K562 (cell line): ENCODE data around the gene IDI2. TPM values are rescaled to one million over a fixed set of nuclear protein-coding genes. Genes with fewer than 3 reads are reported as not detected.

Source experiments
- ATAC-seq: fragments of 200-7000 bp; cut with Tn5 transposase; 3 replicates; pipeline ENCODE4 v1.9.1; 2020; ENCODE audit warnings: moderate library complexity
- BruUV-seq: library from RNA; stranded (reverse); fragments of 400-500 nt; replicated peaks from 2 replicates; lab custom pipeline; 2021; lab: Mats Ljungman, UMichigan
- CTCF ChIA-PET: fragments of 300-600 bp; formaldehyde crosslinking; extraction: SDS; loops from one replicate; lab custom pipeline; 2021; ENCODE audit warnings: low intra/inter-chr PET ratio; lab: Yijun Ruan, JAX
- POLR2A ChIA-PET: fragments of 300-600, 350-650 bp; sonication (Branson Sonifier 250); formaldehyde crosslinking; extraction: SDS; loops from one replicate; lab custom pipeline; 2021; ENCODE audit warnings: antibody characterized with exemption, inconsistent platforms; lab: Yijun Ruan, JAX
- DNase-seq, 4 experiments: peaks; one replicate each; pipeline versions ENCODE4 v3.0.0 to v3.0.0-alpha.2; 2011 to 2018; ENCODE audit warnings: low spot score in 3 of 4, mixed read lengths in 3 of 4; ENCODE audit errors: extremely low read depth in 1 of 4
- FAIRE-seq: peaks from 2 replicates; lab custom pipeline; 2011; peaks lifted over from hg19 to GRCh38; lab: Jason Lieb, UNC
- H2AFZ ChIP-seq: 2 replicates; pipeline ENCODE4 v1.6.0; 2011; ENCODE audit warnings: low read depth, low read length, control low read depth, inconsistent platforms
- H3K27ac ChIP-seq: fragments of 200-600 bp; 3 replicates; pipeline ENCODE4 v1.8.0; 2011; ENCODE audit warnings: low read depth, mild to moderate bottlenecking, control low read depth, inconsistent platforms, low read length, moderate library complexity, mixed read lengths; ENCODE audit errors: extremely low read depth
- H3K27me3 ChIP-seq, 2 experiments: fragments of 300-600 bp in 1 of 2; 2 replicates in 1 of 2; 3 replicates in 1 of 2; pipeline versions ENCODE4 v1.6.0 to v1.8.0; 2011; ENCODE audit warnings: inconsistent platforms in 2 of 2, low read length in 2 of 2, mild to moderate bottlenecking in 1 of 2, mixed read lengths in 1 of 2, moderate library complexity in 1 of 2; ENCODE audit not compliant: control insufficient read depth in 2 of 2, insufficient read depth in 2 of 2
- H3K36me3 ChIP-seq: fragments of 300-600 bp; 3 replicates; pipeline ENCODE4 v1.8.0; 2011; ENCODE audit warnings: mild to moderate bottlenecking, low read length, inconsistent platforms; ENCODE audit not compliant: control insufficient read depth, insufficient read depth
- H3K4me1 ChIP-seq, 2 experiments: fragments of 200-600 bp in 1 of 2; replicated peaks in 1 of 2; 2 replicates in 1 of 2; 3 replicates in 1 of 2; pipeline versions ENCODE4 v1.5.1 to v1.8.0; 2011; ENCODE audit warnings: inconsistent platforms in 2 of 2, low read length in 2 of 2, mild to moderate bottlenecking in 1 of 2, mixed read lengths in 1 of 2, moderate library complexity in 1 of 2; ENCODE audit not compliant: control insufficient read depth in 2 of 2, insufficient read depth in 2 of 2
- H3K4me2 ChIP-seq: 2 replicates; pipeline ENCODE4 v1.6.1; 2011; ENCODE audit warnings: low read length, control low read depth, inconsistent platforms, mixed read lengths; ENCODE audit not compliant: insufficient read depth
- H3K4me3 ChIP-seq: fragments of 200-600 bp; sonication (generic), shearing (Covaris generic); 2 replicates; pipeline ENCODE4 v1.5.1; 2016; ENCODE audit warnings: control low read depth, inconsistent platforms
- H3K79me2 ChIP-seq: fragments of 200-600 bp; 3 replicates; pipeline ENCODE4 v1.8.0; 2011; ENCODE audit warnings: low read length, inconsistent platforms; ENCODE audit not compliant: control insufficient read depth, insufficient read depth
- H3K9ac ChIP-seq, 2 experiments: 2 replicates each; pipeline versions ENCODE4 v1.6.0 to v1.6.1; 2011; ENCODE audit warnings: low read depth in 2 of 2, low read length in 2 of 2, control low read depth in 1 of 2, inconsistent platforms in 1 of 2, mild to moderate bottlenecking in 1 of 2, mixed read lengths in 1 of 2; ENCODE audit not compliant: insufficient read depth in 1 of 2
- H3K9me1 ChIP-seq: one replicate; pipeline ENCODE4 v1.6.0; 2011; ENCODE audit warnings: inconsistent platforms, mild to moderate bottlenecking, low read length, moderate library complexity; ENCODE audit not compliant: control insufficient read depth, insufficient read depth
- H3K9me3 ChIP-seq: replicated peaks from 2 replicates; pipeline ENCODE4 v1.5.1; 2011; ENCODE audit warnings: low read depth, low read length, inconsistent platforms; ENCODE audit not compliant: control insufficient read depth, insufficient read depth
- H4K20me1 ChIP-seq: replicated peaks from 2 replicates; pipeline ENCODE4 v1.6.1; 2011; ENCODE audit warnings: low read length, inconsistent platforms, mixed read lengths; ENCODE audit not compliant: control insufficient read depth, insufficient read depth
- IRF2 ChIP-seq: sonication (generic); formaldehyde crosslinking; IDR thresholded peaks from 2 replicates; pipeline ENCODE4 v1.8.1; 2022; ENCODE audit warnings: mild to moderate bottlenecking, missing genetic modification reagents
- MCM2 ChIP-seq: fragments of 450-650 bp; IDR thresholded peaks from 2 replicates; pipeline ENCODE4 v1.6.1; 2017; ENCODE audit warnings: low read depth, mild to moderate bottlenecking
- MED1 ChIP-seq: sonication (generic); formaldehyde crosslinking; IDR thresholded peaks from 2 replicates; pipeline ENCODE4 v1.8.1; 2023; ENCODE audit warnings: missing genetic modification reagents, borderline replicate concordance
- MEF2A ChIP-seq: IDR thresholded peaks from 2 replicates; pipeline ENCODE4 v1.6.1; 2011; ENCODE audit warnings: low read depth, mild to moderate bottlenecking, low read length, moderate library complexity; ENCODE audit not compliant: control insufficient read depth
- MTF1 ChIP-seq: fragments of 250-450 bp; sonication (Bioruptor Pico); IDR thresholded peaks from 2 replicates; pipeline ENCODE4 v1.9.0; 2021; ENCODE audit warnings: moderate library complexity, mild to moderate bottlenecking, inconsistent platforms, borderline replicate concordance
- POLR2G ChIP-seq: fragments of 200-400 bp; formaldehyde crosslinking; IDR thresholded peaks from 2 replicates; pipeline ENCODE4 v1.6.1; 2017; ENCODE audit warnings: low read depth, mild to moderate bottlenecking, antibody characterized with exemption, low read length, moderate library complexity
- RBM14 ChIP-seq: fragments of 200-400 bp; formaldehyde crosslinking; IDR thresholded peaks from 2 replicates; pipeline ENCODE4 v1.6.1; 2018; ENCODE audit warnings: low read depth, mild to moderate bottlenecking, low read length, moderate library complexity, borderline replicate concordance; ENCODE audit not compliant: insufficient read depth
- WGBS: fragments of 100-300 bp; shearing (Covaris generic); methylation state at CpG from one replicate; pipeline ENCODE4 v1.1.6; 2016; ENCODE audit warnings: low coverage, mixed read lengths; ENCODE audit not compliant: insufficient coverage; ENCODE audit errors: missing lambda C conversion rate; 5-methylcytosine and 5-hydroxymethylcytosine counted together
- in situ Hi-C: fragments of 300-500 bp; cut with MboI; formaldehyde crosslinking; loops from 4 replicates; pipeline ENCODE4 v1.15.0; 2018; ENCODE audit warnings: inconsistent platforms, mixed read lengths
- intact Hi-C: fragments of 100-400 bp; cut with micrococcal nuclease; formaldehyde crosslinking; loops from 2 replicates; pipeline ENCODE4 v1.14.2; 2022
- polyA plus RNA-seq, 8 experiments: library from polyadenylated mRNA; depleted of rRNA in 4 of 8; stranded (reverse) in 5 of 8; unstranded in 3 of 8; fragments of >200 nt; fragmentation: Nextera tagmentation in 2 of 8; fragmentation: Illumina TruSeq in 1 of 8; extraction: Ambion mirVana in 2 of 8; extraction: Trizol in 1 of 8; gene quantifications; 2 replicates each; pipeline versions ENCODE4 v1.2.1 to v1.2.3, GENCODE V29; 2011 to 2014; ENCODE audit warnings: inconsistent platforms in 1 of 8, missing spikeins in 1 of 8
- total RNA-seq, 7 experiments: library from RNA; depleted of rRNA in 6 of 7; stranded (reverse); fragments of >200 nt in 6 of 7; fragmentation: Illumina TruSeq in 2 of 7; extraction: Trizol in 2 of 7; gene quantifications; 2 replicates each; pipeline versions ENCODE4 v1.2.1 to v1.2.3, GENCODE V29; 2011 to 2021; ENCODE audit warnings: low replicate concordance in 1 of 7
- TF ChIP-seq, protein P1 (sequence below): fragments of 450-650 bp; formaldehyde crosslinking; conservative IDR thresholded peaks from 2 replicates; pipeline ENCODE4 v1.4.0; 2022; ENCODE audit warnings: mild to moderate bottlenecking, missing genetic modification characterization

IDI2 gene
- total and polyA plus RNA-seq, 9 of the 15 experiments (the other 6 are each of a cell fraction or from before 2014, with no cell fraction given): not detected

GRCh38 chr10:1015688-1016087 is 10.0 kb downstream of the IDI2 start:
- in situ Hi-C loops (no loop called here), intact Hi-C loops (no loop called here)
- Histone ChIP-seq H4K20me1 (0 out of 2 replicates have a peak, but pooled peaks cover 5% of the 10 kb centered on the region), H3K9me3 (no peaks in the 10 kb centered on the region), H3K4me2 (no peak overlapping the region), H3K27ac (no peak overlapping the region), H3K4me1 (no peaks in the 10 kb centered on the region), H3K36me3 (peaks cover 88% of the 10 kb centered on the region), H3K9me1 (no peaks in the 10 kb centered on the region), H3K79me2 (peaks cover 4% of the 10 kb centered on the region; the same call in 1 of the 3 replicates), H3K27me3 (no peaks in the 10 kb centered on the region), H3K4me3 (no peak overlapping the region), H2AFZ (no peak overlapping the region), H3K9ac (peak overlapping the region in 1 of 2 experiments; percentile 10; a peak in 1 of 4 replicates)
- DNase-seq (no peak), ATAC-seq (no peak), FAIRE-seq (no peak)
- TF ChIP-seq MED1 (CRISPR knock-in tag): no peak
- TF ChIP-seq IRF2: 0 out of 2 replicates have a peak, but pooled peaks have one; percentile 24
- TF ChIP-seq POLR2G: 0 out of 2 replicates have a peak, but pooled peaks have one; percentile 1
- no peak for TF ChIP-seq RBM14
- POLR2A ChIA-PET: no interaction called here
- BruUV-seq: no TSS peak
- CTCF ChIA-PET: no interaction called here
- WGBS: 96% methylated on average over 10 of the region's 11 CpGs

- no peak for ATAC-seq
- 90% methylated on average over 9 of the region's 16 CpGs for WGBS
These were observed 14.0 kb downstream of the IDI2 start for GRCh38 chr10:1011696-1012095.

More at GRCh38 chr10:1011696-1012095, 14.0 kb downstream of the IDI2 start:
- peaks cover 5 to 13% of the 10 kb centered on the region in 2 experiments; a peak in 4 of 5 replicates for H3K4me1 ChIP-seq
- no peak for FAIRE-seq
- ChIA-PET CTCF (no interaction called here), POLR2A (interaction anchor here (1.6 kb wide), 1 partner anchor 14 kb away, joined by 8 read pairs; no protein-coding TSS in a partner anchor)
- in situ Hi-C loops: no loop called here
- intact Hi-C loops: no loop called here
- no peak overlapping the region for H3K4me2 ChIP-seq
- no TSS peak for BruUV-seq
- H3K4me3 ChIP-seq: no peak overlapping the region
- TF ChIP-seq MCM2 (no peak), MTF1 (CRISPR knock-in tag) (no peak), MEF2A (no peak), POLR2G (peak; percentile 54)
- TF ChIP-seq, protein P1, sequence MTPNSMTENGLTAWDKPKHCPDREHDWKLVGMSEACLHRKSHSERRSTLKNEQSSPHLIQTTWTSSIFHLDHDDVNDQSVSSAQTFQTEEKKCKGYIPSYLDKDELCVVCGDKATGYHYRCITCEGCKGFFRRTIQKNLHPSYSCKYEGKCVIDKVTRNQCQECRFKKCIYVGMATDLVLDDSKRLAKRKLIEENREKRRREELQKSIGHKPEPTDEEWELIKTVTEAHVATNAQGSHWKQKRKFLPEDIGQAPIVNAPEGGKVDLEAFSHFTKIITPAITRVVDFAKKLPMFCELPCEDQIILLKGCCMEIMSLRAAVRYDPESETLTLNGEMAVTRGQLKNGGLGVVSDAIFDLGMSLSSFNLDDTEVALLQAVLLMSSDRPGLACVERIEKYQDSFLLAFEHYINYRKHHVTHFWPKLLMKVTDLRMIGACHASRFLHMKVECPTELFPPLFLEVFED: no peak
- no peak overlapping the region for H3K9ac ChIP-seq
- no peaks in the 10 kb centered on the region for H3K27me3 ChIP-seq
- H3K36me3 ChIP-seq: peaks cover 98% of the 10 kb centered on the region
- no peak for DNase-seq
- no peak overlapping the region for H3K27ac ChIP-seq
- peaks cover 15% of the 10 kb centered on the region; the same call in 1 of the 2 replicates for H4K20me1 ChIP-seq
- H3K9me3 ChIP-seq: no peaks in the 10 kb centered on the region
- peaks cover 23% of the 10 kb centered on the region; the same call in 2 of the 3 replicates for H3K79me2 ChIP-seq
- H3K9me1 ChIP-seq: no peaks in the 10 kb centered on the region
- H2AFZ ChIP-seq: no peak overlapping the region
